Midbrain (tissue), 1 donor: ENCODE data around the gene FLT3.
A peak's percentile ranks its signal among the peaks of the same experiment; 100 is the strongest.
"Not testable (repeated sequence)": the region's sequence is repeated elsewhere in the genome, so short reads cannot be mapped to it uniquely, and the experiment has no call there.

Experiments
- DNase-seq: peaks from one replicate; lab custom pipeline; 2025; lab: John Stamatoyannopoulos, UW

FLT3 gene

GRCh38 chr13:28044608-28045007 lies 55.8 kb downstream of the FLT3 start:
- no peak for DNase-seq

GRCh38 chr13:28043224-28043623 lies 57.2 kb downstream of the FLT3 start:
- no peak for DNase-seq

GRCh38 chr13:28041501-28041900 lies 58.9 kb downstream of the FLT3 start:
- DNase-seq, result no peak

GRCh38 chr13:28041031-28041461 lies 59.3 kb downstream of the FLT3 start:
- DNase-seq, result peak; percentile 7

GRCh38 chr13:28037399-28037798 lies 63.0 kb downstream of the FLT3 start:
- DNase-seq, result no peak

- no peak for DNase-seq
Observed at GRCh38 chr13:28035146-28035782, 65.1 kb downstream of the FLT3 start.

GRCh38 chr13:28033894-28034655 lies 66.3 kb downstream of the FLT3 start:
- DNase-seq, result no peak

GRCh38 chr13:28032438-28032837 lies 67.9 kb downstream of the FLT3 start:
- not testable (repeated sequence) for DNase-seq

GRCh38 chr13:28031896-28032288 lies 68.5 kb downstream of the FLT3 start:
- DNase-seq, result no peak

- peak; percentile 21 for DNase-seq
Observed at GRCh38 chr13:28031220-28031895, 69.0 kb downstream of the FLT3 start.

- DNase-seq, result no peak
Observed at GRCh38 chr13:28027607-28028364, 72.6 kb downstream of the FLT3 start.

- DNase-seq, result no peak
Observed at GRCh38 chr13:28027071-28027470, 73.3 kb downstream of the FLT3 start.

GRCh38 chr13:28026508-28026907 lies 73.9 kb downstream of the FLT3 start:
- DNase-seq, result no peak

- DNase-seq, result no peak
Observed at GRCh38 chr13:28022848-28023518, 77.4 kb downstream of the FLT3 start.

- no peak for DNase-seq
Observed at GRCh38 chr13:28014301-28014700, 86.1 kb downstream of the FLT3 start.

- DNase-seq, result no peak
Observed at GRCh38 chr13:28013482-28013881, 86.9 kb downstream of the FLT3 start.

GRCh38 chr13:28012896-28013295 lies 87.5 kb downstream of the FLT3 start:
- DNase-seq, result no peak

GRCh38 chr13:28012383-28012782 lies 88.0 kb downstream of the FLT3 start:
- DNase-seq, result no peak

GRCh38 chr13:28010046-28010445 lies 90.3 kb downstream of the FLT3 start:
- DNase-seq, result no peak

- not testable (repeated sequence) for DNase-seq
Observed at GRCh38 chr13:28005016-28005415, 95.4 kb downstream of the FLT3 start.

- no peak for DNase-seq
Observed at GRCh38 chr13:28002886-28003698, 97.3 kb downstream of the FLT3 start.
